HG03095 (cell line): ENCODE measurements around the gene NCLN.
"Not testable (repeated sequence)": the region's sequence is repeated elsewhere in the genome, so short reads cannot be mapped to it uniquely, and the experiment has no call there.

ENCODE experiments used
- ATAC-seq: cut with Tn5 transposase; IDR thresholded peaks from one replicate; pipeline ENCODE4 v1.9.1; 2021; ENCODE audit warnings: moderate library complexity; ENCODE audit not compliant: unreplicated experiment

Gene NCLN

DNA sequence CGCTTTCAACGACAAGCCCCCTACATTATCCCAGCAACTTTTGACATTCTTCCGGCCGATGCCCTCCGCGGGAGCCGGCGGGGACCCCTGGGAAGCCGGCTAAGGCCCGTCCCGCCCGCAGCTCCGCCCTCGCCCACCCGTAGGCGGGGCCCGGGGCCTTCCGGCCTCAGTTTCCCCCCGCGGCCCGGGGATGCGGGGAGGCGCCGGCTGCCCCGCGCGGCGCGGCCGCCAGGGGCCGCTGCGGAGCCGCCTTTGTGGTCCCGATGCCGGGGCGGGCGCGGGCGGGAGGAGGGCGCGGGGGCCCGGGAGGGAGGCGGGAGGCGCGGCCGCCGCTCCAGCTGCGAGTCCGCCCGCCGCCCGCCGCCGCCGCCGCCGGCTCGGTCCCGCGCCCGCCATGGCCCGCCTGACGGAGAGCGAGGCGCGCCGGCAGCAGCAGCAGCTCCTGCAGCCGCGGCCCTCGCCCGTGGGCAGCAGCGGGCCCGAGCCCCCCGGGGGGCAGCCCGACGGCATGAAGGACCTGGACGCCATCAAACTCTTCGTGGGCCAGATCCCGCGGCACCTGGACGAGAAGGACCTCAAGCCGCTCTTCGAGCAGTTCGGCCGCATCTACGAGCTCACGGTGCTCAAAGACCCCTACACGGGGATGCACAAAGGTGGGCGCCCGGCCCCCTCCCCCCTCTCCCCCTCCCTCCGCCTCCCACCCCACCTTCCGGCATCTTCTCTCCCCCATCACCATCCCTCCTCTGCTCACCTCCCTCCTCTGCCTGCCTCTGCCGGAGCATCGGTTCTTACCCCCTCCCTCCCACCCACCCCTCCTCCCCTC is 38.8 kb downstream of the NCLN start, which contains the start of gene CELF5:
TSS of gene CELF5 (plus strand) at position 316 of the 823 bp plus-strand sequence. CDS start at position 395, 79 bp downstream.
- ATAC-seq: no peak

DNA sequence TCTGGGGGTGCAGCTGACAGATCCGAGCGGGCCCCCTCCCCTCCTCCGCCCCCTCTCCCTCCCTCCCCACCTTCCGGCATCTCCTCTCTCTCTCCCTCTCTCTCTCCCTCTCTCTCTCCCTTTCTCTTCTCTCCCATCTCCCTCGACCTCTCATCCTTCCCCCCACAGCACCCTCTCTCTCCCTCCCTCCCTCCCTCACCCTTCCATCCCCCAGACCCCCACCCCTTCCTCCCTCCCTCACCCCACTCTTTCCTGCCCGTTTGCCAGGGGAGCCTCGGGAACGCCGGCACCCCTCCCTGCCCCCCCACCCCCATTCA is 39.4 kb downstream of the NCLN start:
- ATAC-seq: no peak

DNA sequence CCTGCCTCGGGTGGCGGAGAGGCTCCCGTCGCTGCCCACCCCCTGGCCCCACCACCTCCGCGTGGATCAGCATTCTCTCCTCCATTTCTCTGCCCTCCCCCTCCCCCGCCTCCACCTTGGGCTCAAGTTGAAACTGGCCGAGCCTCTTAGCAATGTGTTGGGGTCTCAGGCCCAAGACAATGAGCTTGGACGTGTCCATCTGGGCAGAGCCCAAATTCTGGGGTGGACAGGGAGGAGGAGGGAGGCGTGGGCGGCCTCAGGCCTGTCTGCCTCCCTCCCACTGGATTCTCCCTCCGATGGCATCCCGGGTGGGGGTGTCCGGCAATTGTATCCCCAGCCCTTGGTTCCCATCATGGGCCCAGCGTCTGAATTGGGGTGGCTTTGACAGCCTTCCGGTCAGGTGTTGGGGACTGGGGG is 40.0 kb downstream of the NCLN start:
- ATAC-seq: no peak

DNA sequence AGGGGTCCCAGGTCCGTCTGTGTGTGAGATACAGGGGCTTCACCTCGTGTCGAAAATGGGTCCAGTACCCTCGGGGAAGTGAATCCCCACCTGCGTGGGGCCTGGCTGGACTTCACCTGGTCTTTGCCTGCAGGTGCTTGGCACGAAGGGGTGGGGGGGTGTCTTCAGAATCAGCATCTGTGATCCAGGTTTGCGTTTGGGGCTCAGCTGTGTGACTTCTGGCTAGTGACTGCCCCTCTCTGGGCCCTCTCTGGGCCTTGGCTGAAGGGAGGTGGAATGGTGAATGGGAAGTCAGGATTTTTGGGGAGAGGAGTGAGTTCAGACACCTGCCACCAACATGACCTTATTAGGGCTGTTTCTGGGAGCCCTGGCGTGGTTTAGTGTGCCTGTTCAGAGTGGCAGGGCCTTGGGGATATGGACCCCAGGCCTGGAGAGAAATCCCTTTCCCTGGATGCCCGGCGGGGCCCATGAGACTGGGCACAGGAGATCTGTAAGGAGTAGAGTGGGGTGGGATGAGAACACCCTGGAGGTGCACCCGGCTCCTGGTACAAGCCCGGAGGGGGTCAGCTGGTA is 41.4 kb downstream of the NCLN start:
- ATAC-seq: no peak

DNA sequence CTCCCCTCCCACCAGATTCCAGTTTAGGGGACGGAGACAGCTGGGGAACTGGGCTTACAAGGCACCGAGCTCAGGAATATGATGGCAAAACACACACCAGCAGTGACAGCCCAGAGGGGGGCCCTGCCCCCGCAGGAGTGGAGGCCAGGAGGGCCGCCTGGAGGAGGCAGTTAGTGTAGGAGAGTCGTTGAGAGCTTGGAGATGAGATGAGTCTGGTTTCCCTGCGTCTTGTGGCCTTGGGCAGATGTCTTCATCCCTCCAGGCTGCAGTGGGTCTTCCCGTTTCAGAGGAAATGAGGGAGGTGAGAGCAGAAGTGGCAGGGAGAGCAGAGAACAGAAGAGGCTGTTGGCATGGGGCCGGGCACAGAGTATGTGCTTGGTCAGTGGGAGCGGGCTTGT is 43.6 kb downstream of the NCLN start:
- ATAC-seq: no peak

DNA sequence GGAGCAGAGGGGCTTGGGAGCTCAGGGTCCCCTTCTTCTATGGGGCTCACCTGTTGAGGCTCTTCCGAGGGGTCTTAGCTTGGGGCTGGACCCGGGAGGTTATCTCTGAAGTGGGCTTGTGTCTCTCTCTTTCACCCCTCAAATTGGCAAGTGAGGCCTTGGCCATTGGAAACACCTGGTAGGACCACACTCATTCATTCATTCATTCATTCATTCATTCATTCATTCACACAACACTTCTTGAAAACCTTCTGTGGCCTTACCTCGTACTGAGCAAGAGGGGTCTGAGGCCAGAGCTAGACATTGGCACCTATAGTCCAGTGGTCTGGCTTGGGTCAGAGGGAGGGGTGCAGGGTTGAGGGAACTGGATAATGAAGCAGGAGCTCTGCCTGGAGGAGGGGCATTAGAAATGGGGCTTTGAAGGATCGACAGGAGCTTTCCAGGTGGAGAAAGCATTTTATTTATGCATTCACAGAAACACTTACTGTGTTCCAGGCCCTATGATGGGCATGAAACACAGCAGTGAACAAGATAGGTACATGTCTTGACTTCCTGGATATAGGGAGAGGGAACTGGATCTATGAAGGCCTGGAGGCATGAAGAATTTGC is 44.3 kb downstream of the NCLN start:
- ATAC-seq: no peak

DNA sequence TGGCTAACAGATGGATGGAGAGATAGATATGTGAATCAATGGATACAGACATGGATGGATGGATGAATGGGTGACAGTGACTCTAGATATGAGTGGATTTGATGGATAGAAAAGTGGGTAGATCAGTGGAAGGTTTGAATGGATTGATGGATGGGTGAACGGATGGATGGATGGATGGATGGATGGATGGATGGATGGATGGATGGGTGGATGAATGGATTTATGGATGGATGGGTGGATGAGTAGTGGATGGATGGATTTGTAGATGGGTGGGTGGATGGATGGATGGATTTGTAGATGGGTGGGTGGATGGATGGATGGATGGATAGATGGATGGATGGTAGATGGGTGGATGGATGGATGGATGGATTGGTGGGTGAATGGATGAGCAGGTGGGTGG is 45.6 kb downstream of the NCLN start:
- ATAC-seq: no peak

DNA sequence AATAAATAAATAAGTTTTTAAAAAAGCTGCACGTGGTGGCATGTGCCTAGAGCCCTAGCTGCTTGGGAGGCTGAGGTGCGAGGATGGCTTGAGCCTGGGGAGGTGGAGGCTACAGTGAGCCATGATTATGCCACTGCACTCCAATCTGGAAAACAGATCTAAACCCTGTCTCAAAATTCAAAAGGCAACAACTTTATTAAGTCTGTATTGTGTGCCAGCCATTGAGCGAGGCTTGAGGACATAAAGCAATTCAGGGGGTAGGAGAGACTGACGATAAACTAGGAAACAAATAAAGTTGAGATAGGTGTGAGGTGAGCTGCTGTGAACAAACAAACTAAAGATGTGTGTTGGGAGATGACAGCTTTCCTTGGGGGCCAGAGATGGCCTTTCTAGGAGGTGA is 47.4 kb downstream of the NCLN start:
- no peak for ATAC-seq

DNA sequence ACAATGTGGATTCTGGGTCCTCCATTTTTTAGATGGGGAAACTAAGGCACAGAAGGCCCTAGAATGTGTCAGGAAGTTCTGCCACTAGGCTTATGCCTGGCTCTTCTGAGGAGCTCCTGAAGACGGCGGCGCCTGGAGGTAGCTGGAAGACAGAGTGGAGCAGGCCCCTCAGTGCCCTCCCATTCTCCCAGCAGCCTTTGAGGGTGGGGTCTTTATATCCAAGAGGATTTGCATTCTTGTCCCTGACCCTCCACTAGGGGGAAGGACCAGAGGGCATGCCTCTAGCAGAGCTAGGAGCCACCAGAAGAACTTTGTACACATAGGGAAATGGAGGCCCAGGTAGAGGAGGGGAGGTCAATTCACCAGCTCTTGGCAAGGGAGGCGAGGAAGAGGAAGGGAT is 48.1 kb downstream of the NCLN start:
- ATAC-seq: no peak

DNA sequence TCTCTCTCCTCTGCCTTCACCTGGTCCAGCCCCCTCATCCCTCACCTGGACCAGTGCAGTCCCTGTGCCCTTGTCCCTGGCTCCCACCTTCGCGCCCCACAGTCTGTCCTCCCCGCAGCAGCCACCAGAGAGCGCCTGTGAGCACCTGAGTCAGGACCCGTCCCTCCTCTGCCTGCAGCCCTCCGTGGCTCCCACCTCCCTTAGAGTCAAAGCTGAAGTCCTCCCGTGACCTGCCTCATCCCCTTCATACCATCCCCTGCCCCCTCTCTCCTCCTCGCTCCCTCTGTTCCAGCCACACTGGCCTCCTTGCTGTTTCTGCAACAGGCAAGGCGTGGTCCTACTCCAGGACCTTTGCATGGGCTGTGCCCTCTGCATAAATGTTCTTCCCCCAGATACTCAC is 49.1 kb downstream of the NCLN start:
- no peak for ATAC-seq

DNA sequence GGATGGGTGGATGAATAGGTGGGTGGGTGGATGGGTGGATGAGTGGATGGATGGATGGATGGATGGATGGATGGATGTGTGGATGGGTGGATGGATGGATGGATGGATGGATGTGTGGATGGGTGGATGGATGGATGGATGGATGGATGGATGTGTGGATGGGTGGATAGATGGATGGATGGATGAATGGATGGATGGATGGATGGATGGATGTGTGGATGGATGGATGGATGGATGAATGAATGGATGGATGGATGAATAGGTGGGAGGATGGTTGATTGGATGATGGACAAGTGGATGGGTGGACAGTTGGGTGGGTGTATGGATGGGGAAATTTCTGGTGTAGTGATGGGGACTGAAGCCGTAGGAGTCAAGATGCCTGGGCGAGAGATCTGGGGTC is 49.9 kb downstream of the NCLN start:
- ATAC-seq: not testable (repeated sequence)

DNA sequence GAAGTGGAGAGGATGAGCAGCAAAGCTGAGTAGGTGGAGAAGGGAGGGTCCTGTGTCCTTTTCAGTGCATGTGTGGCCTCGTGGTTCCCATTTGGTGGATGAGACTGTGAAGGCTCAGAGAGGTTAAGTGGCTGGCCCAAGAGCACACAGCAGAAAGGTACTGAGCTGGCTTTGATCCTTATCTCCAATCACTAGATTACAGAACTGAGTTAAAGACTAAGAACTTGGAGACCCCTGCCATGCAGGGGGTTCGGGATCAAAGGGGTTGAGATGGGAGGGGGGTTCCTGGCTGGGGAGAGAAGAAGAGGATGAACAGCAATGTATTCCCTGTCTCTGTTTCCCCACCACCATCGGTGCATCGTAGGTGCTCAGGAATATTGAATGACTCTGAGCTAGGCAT is 50.5 kb downstream of the NCLN start:
- ATAC-seq: no peak

DNA sequence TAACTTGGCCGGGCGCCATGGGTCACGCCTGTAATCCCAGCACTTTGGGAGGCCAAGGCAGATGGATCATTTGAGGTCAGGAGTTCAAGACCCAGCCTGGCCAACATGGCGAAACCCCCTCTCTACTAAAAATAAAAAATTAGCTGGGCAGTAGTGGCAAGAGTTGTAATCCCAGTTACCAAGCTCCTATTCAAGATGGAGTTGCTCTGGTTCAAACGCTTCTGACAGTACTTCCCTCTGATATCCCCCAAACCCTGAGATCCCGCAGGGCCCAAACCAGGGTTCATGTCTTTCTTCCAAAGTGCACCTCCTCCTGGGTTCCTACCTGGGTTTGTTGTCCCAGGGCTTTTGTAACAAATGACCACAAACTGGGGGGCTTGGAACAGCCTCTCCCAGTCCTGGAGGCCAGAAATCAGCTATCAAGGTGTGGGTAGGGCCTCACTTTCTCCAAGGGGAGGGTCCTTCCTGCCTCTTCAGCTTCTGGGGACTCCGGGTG is 52.4 kb downstream of the NCLN start:
- no peak for ATAC-seq

DNA sequence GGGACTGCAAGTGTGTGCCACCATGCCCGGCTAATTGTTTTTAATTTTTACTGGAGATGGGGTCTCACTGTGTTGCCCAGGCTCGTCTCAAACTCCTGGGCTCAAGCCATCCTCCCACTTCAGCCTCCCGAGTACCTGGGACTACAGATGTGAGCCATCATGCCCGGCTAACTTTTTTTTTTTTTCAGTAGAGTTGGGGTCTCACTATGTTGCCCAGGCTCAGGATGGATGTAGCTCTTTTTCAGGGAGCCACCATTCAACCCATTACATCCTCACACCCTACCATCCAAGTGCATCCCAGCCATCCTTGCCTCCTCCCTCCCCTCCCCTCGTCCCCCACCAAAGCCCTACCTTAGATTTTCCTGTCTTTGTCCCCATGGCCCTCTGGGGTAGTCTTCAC is 53.6 kb downstream of the NCLN start:
- no peak for ATAC-seq

DNA sequence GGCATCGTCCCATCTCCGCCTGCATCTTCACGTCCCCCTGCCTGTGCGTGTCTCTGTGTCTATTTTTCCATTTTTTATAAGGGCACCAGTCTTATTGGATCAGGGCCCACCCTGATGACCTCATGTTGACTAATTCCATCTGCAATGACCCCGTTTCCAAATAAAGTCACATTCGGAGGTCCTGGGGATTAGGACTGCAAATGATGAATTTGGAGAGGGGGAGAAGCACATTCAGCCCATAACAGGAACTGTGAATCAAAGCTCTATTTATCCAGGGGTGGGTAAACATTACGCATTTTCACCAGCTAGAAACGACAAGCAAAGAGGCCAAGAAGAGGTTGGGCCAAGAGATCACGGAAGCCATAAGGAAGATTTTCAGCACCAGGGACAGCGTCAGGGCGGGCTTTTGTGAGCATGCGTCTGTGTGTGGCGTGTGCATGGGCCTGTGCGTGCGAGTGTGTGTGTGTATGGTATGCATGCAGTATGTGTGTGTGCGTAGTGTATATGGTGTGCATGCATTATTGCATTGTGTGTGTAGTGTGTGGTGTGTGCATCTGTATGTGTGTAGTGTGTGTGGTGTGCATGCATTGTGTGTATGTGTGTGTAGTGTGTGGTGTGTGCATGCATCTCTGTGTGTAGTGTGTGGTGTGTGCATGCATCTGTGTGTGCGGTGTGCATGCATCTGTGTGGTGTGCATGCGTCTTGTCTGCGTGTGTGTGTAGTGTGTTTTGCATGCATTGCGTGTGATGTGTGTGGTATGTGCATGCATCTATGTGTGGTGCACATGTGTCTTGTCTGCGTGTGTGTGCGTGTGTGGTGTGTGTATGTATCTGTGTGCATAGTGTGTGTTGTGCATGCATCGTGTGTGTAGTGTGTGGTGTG is 58.3 kb downstream of the NCLN start:
- no peak for ATAC-seq

DNA sequence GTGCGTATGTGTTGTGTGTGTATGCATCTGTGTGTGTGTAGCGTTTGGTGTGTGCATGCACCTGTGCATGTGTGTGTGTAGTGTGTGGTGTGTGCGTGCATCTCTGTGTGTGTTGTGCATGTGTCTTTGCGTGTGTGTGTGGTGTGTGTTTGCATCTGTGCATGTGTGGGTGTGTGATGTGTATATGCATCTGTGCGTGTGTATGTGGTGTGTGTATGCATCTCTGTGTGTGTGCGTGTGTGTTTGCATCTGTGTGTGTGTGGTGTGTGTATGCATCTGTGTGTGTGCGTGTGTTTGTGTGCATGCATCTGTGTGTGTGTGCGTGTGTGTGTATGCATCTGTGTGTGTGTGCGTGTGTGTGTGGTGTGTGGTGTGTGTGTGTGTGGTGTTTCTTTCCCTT is 59.3 kb downstream of the NCLN start:
- no peak for ATAC-seq

DNA sequence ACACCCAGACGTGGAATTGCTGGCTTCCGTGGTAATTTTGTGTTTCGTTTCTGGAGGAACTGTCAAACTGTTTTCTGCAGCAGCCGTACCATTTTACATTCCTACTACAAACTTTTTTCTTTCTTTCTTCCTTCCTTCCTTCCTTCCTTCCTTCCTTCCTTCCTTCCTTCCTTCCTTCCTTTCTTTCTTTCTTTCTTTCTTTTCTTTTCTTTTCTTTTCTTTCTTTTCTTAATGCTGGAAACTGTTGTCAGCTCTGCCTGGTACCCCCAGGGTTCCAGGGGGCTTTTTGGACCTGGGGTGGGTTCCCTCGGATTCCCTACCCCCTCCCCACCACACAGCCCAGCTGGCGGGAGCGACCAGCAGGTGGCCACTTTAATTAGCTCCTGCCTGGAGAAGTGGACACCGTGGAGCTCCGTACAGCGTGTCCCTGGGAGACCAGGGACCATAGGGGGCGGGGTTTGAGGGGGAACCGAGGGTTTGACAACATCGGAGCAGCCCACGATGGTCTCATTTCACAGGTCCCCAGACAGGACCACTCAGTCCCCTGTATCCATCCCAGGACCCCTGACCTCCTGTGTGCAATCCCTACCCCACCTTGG is 63.1 kb downstream of the NCLN start:
- no peak for ATAC-seq

DNA sequence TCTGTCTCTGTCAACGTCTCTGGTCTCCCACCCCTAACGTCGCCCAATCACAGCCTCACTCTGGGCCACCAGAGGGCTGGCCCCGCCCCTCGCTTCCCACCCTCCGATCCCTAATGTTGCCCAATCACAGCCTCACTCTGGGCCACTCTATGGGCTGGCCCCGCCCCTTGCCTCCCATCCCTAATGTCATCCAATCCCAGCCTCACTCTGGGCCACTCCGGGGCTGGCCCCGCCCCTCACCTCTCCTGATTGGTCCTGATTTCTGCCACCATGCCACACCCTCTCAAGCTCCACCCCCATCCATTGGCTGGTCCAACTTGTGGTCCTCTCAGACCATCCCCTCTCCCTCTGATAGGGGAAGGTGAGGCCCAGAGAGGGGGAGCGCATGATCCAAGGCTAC is 63.7 kb downstream of the NCLN start:
- ATAC-seq: no peak

DNA sequence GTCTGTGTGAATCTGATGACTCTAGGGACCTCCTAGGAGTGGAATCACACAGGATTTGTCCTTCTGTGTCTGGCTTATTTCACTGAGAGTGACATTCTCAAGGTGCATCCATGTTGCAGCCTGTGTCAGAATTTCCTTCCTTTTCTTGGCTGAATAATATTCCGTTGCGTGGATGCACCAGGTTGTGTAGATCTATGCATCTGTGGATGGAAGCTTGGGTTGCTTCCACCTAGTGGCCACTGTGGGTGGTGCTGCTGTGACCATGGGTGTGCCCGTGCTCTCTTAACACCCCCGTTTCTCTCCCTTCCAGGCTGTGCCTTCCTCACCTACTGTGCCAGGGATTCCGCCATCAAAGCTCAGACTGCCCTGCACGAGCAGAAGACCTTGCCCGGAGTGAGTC is 64.9 kb downstream of the NCLN start:
- ATAC-seq: no peak

DNA sequence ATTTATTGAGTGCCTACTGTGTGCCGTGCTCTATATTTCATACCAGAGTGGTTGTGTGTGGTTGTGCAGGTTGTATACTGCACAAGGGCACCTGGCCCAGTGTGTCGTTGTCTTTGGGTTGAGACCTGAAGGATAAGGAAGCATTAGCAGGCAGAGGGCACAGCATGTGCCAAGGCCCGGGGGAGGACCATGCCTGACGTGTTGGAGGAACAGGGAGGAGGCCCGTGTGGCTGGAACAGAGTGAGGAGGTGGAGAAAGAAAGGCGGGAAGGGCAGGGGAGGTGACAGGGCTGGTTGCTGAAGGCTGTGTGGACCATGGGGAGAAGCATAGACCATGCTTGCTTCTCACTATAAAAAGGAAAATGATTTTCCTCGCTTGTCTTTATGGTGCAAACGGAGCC is 65.5 kb downstream of the NCLN start:
- no peak for ATAC-seq

DNA sequence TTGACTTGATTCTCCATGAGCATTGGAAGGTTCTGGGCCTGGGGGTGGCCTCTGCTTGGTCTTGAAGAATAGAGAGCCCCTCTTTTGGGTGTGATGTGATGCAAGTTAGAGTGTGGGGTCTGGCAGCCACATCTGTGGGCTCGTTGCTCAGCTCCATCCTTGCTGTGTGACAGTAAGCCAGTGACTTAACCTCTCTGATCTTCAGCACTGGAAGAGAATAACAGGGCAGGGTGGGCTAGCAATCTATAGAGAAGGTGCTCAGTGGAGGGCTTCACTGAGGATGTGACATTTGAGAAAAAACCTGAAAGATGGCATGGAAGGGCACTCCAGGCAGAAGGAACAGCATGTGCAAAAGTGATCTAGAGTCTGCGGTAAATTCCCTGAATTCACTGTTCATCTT is 66.9 kb downstream of the NCLN start:
- no peak for ATAC-seq
